Measurements from ENCODE around the gene TSPAN2.

Gene TSPAN2

GRCh38 chr1:115091572-115091971 is 2.3 kb upstream of the TSPAN2 start:
- H3K4me3 Mint-ChIP-seq, result no peak overlapping the region
- peaks cover 31% of the 10 kb centered on the region for H3K4me1 Mint-ChIP-seq (ENCODE audit: low read depth)
- H3K27me3 Mint-ChIP-seq, result no peaks in the 10 kb centered on the region
- H3K27ac Mint-ChIP-seq, result no peak overlapping the region
- H3K9me3 Mint-ChIP-seq (ENCODE audit: low read depth), result no peaks in the 10 kb centered on the region
- H3K36me3 Mint-ChIP-seq, result no peaks in the 10 kb centered on the region

DNA sequence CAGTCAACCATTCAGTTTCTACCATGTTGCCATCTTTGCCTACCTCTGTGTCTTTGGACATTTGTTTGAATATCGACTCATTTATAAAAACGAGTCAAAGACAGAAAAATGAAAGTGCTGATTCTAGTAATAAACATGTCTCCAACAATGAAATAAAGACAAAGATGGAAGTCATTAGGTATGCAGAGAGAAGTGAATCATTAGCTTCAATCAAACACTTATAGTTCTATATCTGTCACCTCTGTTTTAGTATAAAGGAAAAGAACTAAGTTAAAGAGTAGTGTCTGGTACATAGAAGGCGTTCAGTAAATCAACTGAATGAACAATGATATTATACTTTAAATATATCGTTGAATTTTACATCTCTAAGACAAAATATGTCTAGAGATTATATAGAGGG is 1.7 kb upstream of the TSPAN2 start:
- peaks cover 32% of the 10 kb centered on the region for H3K4me1 Mint-ChIP-seq (ENCODE audit: low read depth)
- no peak overlapping the region for H3K27ac Mint-ChIP-seq
- H3K9me3 Mint-ChIP-seq (ENCODE audit: low read depth), result no peaks in the 10 kb centered on the region
- no peaks in the 10 kb centered on the region for H3K36me3 Mint-ChIP-seq
- no peaks in the 10 kb centered on the region for H3K27me3 Mint-ChIP-seq
- H3K4me3 Mint-ChIP-seq, result peak overlapping the region; percentile 84

GRCh38 chr1:115090540-115090939 is 1.2 kb upstream of the TSPAN2 start:
- Mint-ChIP-seq H3K27ac (no peak overlapping the region), H3K4me3 (peak overlapping the region; percentile 84), H3K27me3 (no peaks in the 10 kb centered on the region)

GRCh38 chr1:115090186-115090490 is 835 bp upstream of the TSPAN2 start:
- Mint-ChIP-seq H3K27ac (no peak overlapping the region), H3K27me3 (no peaks in the 10 kb centered on the region), H3K36me3 (no peaks in the 10 kb centered on the region), H3K4me1 (ENCODE audit: low read depth) (peaks cover 39% of the 10 kb centered on the region), H3K4me3 (peak overlapping the region; percentile 84), H3K9me3 (ENCODE audit: low read depth) (no peaks in the 10 kb centered on the region)

More at GRCh38 chr1:115090540-115090939, 1.2 kb upstream of the TSPAN2 start:
- H3K4me1 Mint-ChIP-seq (ENCODE audit: low read depth), result peaks cover 36% of the 10 kb centered on the region
- H3K36me3 Mint-ChIP-seq, result no peaks in the 10 kb centered on the region
- no peaks in the 10 kb centered on the region for H3K9me3 Mint-ChIP-seq (ENCODE audit: low read depth)

DNA sequence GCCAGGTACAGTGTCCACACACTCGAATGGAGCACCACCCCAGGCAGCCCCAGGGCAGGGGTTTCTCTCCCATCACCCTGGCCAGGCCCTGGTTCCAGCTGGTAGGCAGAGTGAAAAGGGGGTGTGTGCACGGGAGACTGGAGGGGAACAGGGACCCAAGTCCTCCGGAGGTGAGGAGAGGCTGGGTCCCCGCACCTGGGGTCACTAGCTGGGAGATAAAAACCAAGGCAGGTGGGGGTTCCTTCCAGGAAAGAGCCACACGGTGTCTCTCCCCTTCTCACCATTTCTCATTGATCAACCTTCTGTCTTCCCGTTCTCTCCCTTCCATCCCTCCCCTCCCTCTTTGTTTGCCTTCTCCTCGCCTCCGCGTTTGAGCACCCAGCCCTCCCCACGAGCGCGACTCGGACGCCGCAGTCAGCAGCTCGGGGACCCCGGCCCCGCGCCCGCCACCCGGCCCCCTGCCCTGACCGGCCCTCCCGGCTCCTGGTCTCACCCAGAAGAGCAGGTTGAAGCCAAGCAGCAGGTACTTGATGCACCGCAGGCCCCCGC is 358 bp downstream of the TSPAN2 start:
- peak overlapping the region; percentile 82 for H3K4me3 Mint-ChIP-seq
- no peaks in the 10 kb centered on the region for H3K27me3 Mint-ChIP-seq
- peaks cover 46% of the 10 kb centered on the region for H3K4me1 Mint-ChIP-seq (ENCODE audit: low read depth)
- H3K9me3 Mint-ChIP-seq (ENCODE audit: low read depth), result no peaks in the 10 kb centered on the region
- no peak overlapping the region for H3K27ac Mint-ChIP-seq
- H3K36me3 Mint-ChIP-seq, result no peaks in the 10 kb centered on the region

DNA sequence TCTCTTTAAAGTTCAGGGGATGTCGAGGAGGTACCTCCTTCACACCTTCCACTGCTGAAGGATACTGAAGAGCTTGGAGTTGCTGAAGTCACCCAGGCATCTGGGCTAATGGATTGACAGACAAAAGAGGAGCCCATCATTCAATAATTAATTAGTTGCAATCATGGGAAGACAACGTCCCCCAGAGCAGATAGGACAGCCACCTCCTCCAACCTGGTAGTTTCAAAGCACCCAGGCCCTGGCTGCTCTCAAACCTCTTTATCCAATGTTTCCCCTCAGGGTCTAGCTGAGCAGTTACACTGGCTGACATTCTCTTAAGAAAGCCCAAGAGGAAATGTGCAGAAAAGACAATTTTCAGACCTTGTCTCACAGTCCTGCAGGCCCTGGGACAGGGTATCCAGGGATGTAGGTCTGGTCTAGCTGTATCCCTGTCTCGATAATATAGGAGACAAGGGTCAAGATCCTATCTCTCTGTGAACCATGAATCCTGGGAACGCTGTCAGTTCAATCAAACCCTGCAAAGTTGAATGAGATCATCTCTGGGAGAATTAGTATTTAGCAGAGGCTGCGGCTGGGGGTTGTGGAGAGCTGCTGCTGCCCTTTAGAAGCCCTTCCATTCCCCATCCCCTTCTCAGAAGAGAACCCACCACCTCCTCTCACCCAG is 1.1 kb downstream of the TSPAN2 start:
- Mint-ChIP-seq H3K27ac (no peak overlapping the region), H3K27me3 (no peaks in the 10 kb centered on the region), H3K4me1 (ENCODE audit: low read depth) (peaks cover 46% of the 10 kb centered on the region), H3K4me3 (peak overlapping the region; percentile 82), H3K9me3 (ENCODE audit: low read depth) (no peaks in the 10 kb centered on the region), H3K36me3 (no peaks in the 10 kb centered on the region)

DNA sequence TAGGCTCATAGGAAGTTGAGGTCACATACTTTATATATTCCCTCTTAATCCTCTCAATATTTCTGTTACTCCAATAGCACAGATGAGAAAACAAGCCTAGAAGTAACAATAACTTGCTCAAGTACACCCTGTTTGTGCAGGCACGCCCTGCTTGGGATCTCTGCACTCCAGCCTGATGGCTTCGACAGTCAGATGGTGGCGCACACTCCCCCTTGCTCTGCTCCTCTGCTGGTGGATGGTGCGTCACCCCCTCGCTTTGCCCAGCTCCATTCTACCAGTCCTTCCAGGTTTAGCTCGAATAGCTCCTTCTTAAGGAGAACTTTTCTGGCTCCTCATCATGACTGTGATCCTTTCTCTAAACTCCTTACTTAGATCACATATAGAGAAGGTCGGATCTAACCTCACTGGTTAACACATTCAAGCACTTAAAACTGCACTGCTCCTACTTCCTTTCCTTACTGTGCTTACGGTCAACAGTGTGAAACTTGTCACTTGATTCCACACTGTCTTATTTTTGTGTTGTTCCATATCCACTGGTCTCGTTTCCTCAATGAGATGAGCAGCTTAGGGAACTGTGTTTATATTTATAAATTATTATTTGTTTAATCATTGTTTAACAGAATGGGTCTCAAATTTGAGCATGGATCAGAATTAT is 3.0 kb downstream of the TSPAN2 start:
- no peaks in the 10 kb centered on the region for H3K9me3 Mint-ChIP-seq (ENCODE audit: low read depth)
- peaks cover 40% of the 10 kb centered on the region for H3K4me1 Mint-ChIP-seq (ENCODE audit: low read depth)
- H3K27me3 Mint-ChIP-seq, result no peaks in the 10 kb centered on the region
- no peaks in the 10 kb centered on the region for H3K36me3 Mint-ChIP-seq
- no peak overlapping the region for H3K4me3 Mint-ChIP-seq
- H3K27ac Mint-ChIP-seq, result no peak overlapping the region

- Mint-ChIP-seq H3K27me3 (no peaks in the 10 kb centered on the region), H3K4me1 (ENCODE audit: low read depth) (peaks cover 27% of the 10 kb centered on the region), H3K27ac (no peak overlapping the region), H3K9me3 (ENCODE audit: low read depth) (no peaks in the 10 kb centered on the region), H3K36me3 (no peaks in the 10 kb centered on the region), H3K4me3 (no peak overlapping the region)
These were observed 4.3 kb downstream of the TSPAN2 start for GRCh38 chr1:115084902-115085511.

DNA sequence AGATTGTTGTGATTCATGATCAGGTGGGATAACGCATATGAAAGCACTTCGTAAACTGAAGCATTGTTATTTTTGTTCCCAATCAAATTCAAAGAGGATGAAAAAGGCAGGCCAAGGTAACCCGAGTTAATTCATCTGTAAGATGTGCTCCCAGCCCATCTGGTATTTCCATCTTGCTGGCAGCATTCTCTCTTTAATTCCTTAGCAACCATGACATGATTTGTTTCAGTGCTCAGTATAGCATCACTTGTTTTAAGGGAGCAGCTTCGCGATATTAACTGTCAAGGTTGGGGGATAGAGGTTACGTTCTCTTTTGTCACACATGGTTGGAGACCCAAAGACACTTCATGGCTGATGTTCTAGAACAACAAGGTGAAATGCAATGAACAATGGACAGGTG is 6.4 kb downstream of the TSPAN2 start:
- Mint-ChIP-seq H3K9me3 (ENCODE audit: low read depth) (no peaks in the 10 kb centered on the region), H3K4me1 (ENCODE audit: low read depth) (peaks cover 16% of the 10 kb centered on the region), H3K4me3 (no peak overlapping the region), H3K27me3 (no peaks in the 10 kb centered on the region), H3K27ac (no peak overlapping the region), H3K36me3 (no peaks in the 10 kb centered on the region)

- no peak overlapping the region for H3K4me3 Mint-ChIP-seq
- peaks cover 9% of the 10 kb centered on the region for H3K4me1 Mint-ChIP-seq (ENCODE audit: low read depth)
- no peak overlapping the region for H3K27ac Mint-ChIP-seq
- H3K9me3 Mint-ChIP-seq (ENCODE audit: low read depth), result no peaks in the 10 kb centered on the region
- peaks cover 4% of the 10 kb centered on the region for H3K27me3 Mint-ChIP-seq
- peaks cover 2% of the 10 kb centered on the region for H3K36me3 Mint-ChIP-seq
These were observed 10.6 kb downstream of the TSPAN2 start for GRCh38 chr1:115078708-115079107.

GRCh38 chr1:115077984-115078330 is 11.3 kb downstream of the TSPAN2 start:
- H3K27me3 Mint-ChIP-seq, result peaks cover 4% of the 10 kb centered on the region
- no peaks in the 10 kb centered on the region for H3K9me3 Mint-ChIP-seq (ENCODE audit: low read depth)

DNA sequence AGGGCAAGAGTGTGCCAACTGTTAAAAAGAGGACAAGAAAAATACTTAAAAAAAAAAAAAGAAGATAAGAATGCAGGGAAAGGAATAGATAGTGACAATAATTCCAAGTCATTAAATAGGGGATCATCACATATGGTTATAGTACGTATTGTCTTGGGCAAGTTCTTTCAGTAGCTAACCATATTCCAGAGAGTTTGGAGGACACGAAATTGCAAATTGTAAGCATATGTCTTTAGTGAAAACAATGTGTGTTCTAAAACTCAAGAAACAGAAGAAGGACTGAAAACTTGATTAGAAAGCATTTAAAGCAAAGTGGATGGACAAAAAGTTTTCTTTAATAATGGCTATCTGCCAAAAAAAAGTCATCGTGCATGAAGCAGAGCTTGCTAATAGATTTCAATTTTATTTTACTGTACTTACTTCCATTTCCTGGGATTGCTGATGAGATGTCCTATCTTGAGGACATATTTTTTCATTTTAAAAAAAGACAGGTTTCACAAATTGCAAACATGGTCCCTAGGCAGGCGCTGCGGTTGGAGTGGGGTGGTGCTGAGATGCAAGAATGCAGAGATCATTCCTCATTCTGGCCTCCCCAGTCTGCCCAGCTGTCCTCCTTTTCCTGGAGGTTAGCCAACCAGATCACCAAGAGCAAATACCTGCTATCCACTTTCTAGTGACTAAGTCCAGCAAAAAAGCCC is 11.9 kb downstream of the TSPAN2 start:
- Mint-ChIP-seq H3K4me3 (no peak overlapping the region), H3K9me3 (ENCODE audit: low read depth) (no peaks in the 10 kb centered on the region), H3K27ac (no peak overlapping the region), H3K27me3 (peaks cover 4% of the 10 kb centered on the region), H3K4me1 (ENCODE audit: low read depth) (peaks cover 18% of the 10 kb centered on the region), H3K36me3 (peaks cover 2% of the 10 kb centered on the region)

More at GRCh38 chr1:115077984-115078330, 11.3 kb downstream of the TSPAN2 start:
- Mint-ChIP-seq H3K27ac (no peak overlapping the region), H3K36me3 (peaks cover 2% of the 10 kb centered on the region), H3K4me3 (no peak overlapping the region), H3K4me1 (ENCODE audit: low read depth) (peaks cover 14% of the 10 kb centered on the region)

DNA sequence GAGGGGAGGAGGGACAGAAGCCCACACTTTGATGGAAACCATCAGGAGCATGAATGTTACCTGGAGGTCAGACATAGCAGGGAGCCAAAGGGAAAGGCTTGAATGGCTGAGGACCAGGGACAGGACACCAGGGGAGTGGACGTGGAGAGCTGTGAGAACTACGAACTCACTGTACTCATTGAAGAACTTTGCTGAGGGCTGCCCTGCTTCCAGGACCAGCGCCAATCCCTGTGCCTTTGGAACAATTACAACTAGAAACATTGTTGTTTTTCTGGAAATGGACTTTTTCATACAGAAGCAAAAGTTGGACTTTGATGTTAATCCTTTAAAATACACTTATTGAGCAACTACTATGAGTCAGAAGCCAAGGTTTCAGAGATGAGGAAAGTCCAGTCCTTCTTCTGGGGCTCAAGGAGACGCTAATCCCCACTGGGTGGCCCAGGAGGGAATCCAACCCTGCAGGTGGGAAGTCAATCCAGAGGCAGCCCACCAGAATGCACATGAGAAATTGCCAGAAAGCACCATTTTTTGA is 12.9 kb downstream of the TSPAN2 start:
- H3K27me3 Mint-ChIP-seq, result peaks cover 4% of the 10 kb centered on the region
- H3K36me3 Mint-ChIP-seq, result peaks cover 2% of the 10 kb centered on the region
- no peaks in the 10 kb centered on the region for H3K9me3 Mint-ChIP-seq (ENCODE audit: low read depth)
- H3K4me1 Mint-ChIP-seq (ENCODE audit: low read depth), result peaks cover 28% of the 10 kb centered on the region
- H3K27ac Mint-ChIP-seq, result no peak overlapping the region
- H3K4me3 Mint-ChIP-seq, result no peak overlapping the region

GRCh38 chr1:115074839-115075534 is 14.3 kb downstream of the TSPAN2 start:
- Mint-ChIP-seq H3K36me3 (peaks cover 4% of the 10 kb centered on the region), H3K27me3 (peaks cover 4% of the 10 kb centered on the region), H3K4me1 (ENCODE audit: low read depth) (peaks cover 42% of the 10 kb centered on the region), H3K9me3 (ENCODE audit: low read depth) (no peaks in the 10 kb centered on the region), H3K27ac (no peak overlapping the region), H3K4me3 (no peak overlapping the region)

Data from activated naive CD8-positive, alpha-beta T cell (primary cell).